Thymus (tissue), 14 donors: ENCODE results near the gene UCP1. TPM values are rescaled to one million over a fixed set of nuclear protein-coding genes. Genes with fewer than 3 reads are reported as not detected.

Source experiments
- DNase-seq, 9 donors: peaks; one replicate each; pipeline ENCODE4 v3.0.0-alpha.2; 2013; ENCODE audit warnings: low spot score in 9 of 9, low read depth in 6 of 9, missing footprints in 1 of 9
- H3K27ac ChIP-seq, 2 donors: one replicate each; pipeline ENCODE4 v1.5.1; 2013; ENCODE audit warnings: control low read depth in 1 of 2, low read depth in 1 of 2, low read length in 1 of 2, mild to moderate bottlenecking in 1 of 2, moderate library complexity in 1 of 2
- H3K27me3 ChIP-seq, 2 donors: one replicate each; pipeline ENCODE4 v1.5.1; 2013; ENCODE audit warnings: low read length in 1 of 2; ENCODE audit not compliant: control insufficient read depth in 2 of 2, insufficient read depth in 1 of 2
- H3K36me3 ChIP-seq, 2 donors: one replicate each; pipeline ENCODE4 v1.5.1; 2013; ENCODE audit warnings: low read length in 1 of 2, mild to moderate bottlenecking in 1 of 2, moderate library complexity in 1 of 2; ENCODE audit not compliant: control insufficient read depth in 2 of 2, insufficient read depth in 2 of 2
- H3K4me1 ChIP-seq, 2 donors: one replicate each; pipeline ENCODE4 v1.5.1; 2013; ENCODE audit warnings: low read length in 2 of 2; ENCODE audit not compliant: control insufficient read depth in 2 of 2, insufficient read depth in 2 of 2
- H3K4me3 ChIP-seq, 2 donors: one replicate each; pipeline ENCODE4 v1.5.1; 2013; ENCODE audit warnings: low read length in 2 of 2, control low read depth in 1 of 2, mild to moderate bottlenecking in 1 of 2
- H3K9me3 ChIP-seq, 2 donors: one replicate each; pipeline ENCODE4 v1.5.1; 2013; ENCODE audit warnings: low read length in 1 of 2, mild to moderate bottlenecking in 1 of 2; ENCODE audit not compliant: control insufficient read depth in 2 of 2, insufficient read depth in 1 of 2
- WGBS: extraction: QIAGEN DNeasy Blood & Tissue Kit; methylation state at CpG from one replicate; pipeline ENCODE4 v1.1.7; 2013; 5-methylcytosine and 5-hydroxymethylcytosine counted together
- long read RNA-seq, 10 donors: transcript quantifications; one replicate each; lab custom pipeline, GENCODE V29; 2026
- polyA plus RNA-seq: library from polyadenylated mRNA; stranded (reverse); fragments of 200-250 nt; gene quantifications from one replicate; pipeline ENCODE4 v1.2.3, GENCODE V29; 2013
- total RNA-seq: library from RNA; stranded (reverse); fragments of 120-200 nt; gene quantifications from one replicate; pipeline ENCODE4 v1.2.4, GENCODE V29; 2013
- donor health status: healthy.

UCP1 gene, protein sequence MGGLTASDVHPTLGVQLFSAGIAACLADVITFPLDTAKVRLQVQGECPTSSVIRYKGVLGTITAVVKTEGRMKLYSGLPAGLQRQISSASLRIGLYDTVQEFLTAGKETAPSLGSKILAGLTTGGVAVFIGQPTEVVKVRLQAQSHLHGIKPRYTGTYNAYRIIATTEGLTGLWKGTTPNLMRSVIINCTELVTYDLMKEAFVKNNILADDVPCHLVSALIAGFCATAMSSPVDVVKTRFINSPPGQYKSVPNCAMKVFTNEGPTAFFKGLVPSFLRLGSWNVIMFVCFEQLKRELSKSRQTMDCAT
- total RNA-seq (not detected), polyA plus RNA-seq (0.05 TPM)
- long read RNA-seq, donor 1 = 0 reads
- long read RNA-seq, donor 2 = 0 reads
- long read RNA-seq, donor 3 = 0 reads
- long read RNA-seq, donor 4 = 0 reads
- long read RNA-seq, donor 5 = 0 reads
- long read RNA-seq, donor 6 = 0 reads
- long read RNA-seq, donor 7 = 0 reads
- long read RNA-seq, donor 8 = 0 reads
- long read RNA-seq, donor 9 = 0 reads
- long read RNA-seq, donor 10 = 0 reads

DNA sequence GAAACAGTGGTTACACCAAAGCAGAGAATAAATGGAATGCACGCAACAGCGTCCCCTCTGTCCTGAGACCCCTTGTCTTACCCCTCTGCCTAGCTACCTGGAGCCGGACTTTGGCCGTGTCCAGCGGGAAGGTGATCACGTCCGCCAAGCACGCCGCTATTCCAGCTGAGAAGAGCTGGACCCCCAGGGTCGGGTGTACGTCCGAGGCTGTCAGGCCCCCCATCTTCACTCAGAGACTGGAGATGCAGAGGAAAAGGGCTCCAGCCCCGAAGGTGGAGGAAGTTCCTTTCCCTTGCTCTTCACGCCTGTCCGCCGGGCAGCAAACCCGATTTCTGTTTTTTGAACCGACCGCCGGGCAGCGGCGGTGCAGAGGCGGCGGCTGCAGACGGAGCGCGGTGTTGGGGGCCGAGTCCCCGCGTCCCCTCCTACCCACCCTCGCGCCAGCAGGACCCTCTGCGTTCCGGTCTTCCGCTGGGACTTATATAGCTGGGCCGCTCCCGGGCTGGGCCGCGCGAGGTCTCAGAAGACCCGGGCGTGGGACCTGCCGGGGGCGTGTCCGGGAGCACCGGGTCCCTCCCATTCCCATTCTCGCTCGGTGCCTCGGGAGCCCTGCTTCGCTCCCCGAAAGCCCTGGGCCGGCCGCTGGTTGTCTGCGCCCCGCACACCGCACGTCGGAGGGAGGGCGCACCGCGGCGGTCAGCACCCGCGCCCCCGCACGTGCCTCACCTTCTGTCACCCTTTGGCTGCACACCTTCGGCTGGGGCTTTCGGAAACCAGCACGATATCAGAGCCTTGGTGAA lies at the start of gene UCP1:
Gene UCP1 (minus strand): TSS at position 455 of the 800 bp plus-strand sequence. CDS start 232 bp downstream, at position 223.
- H3K27ac ChIP-seq = no peak within 1 kb of the TSS
- no peak for DNase-seq
- 3% methylated on average over 69 of the region's 69 CpGs for WGBS
- H3K27me3 ChIP-seq = peaks cover 38 to 74% of the 10 kb centered on the region in 2 donors
- no peaks in the 10 kb centered on the region for H3K36me3 ChIP-seq
- peaks cover 0 to 5% of the 10 kb centered on the region in 2 donors for H3K9me3 ChIP-seq
- peak within 1 kb of the TSS in 1 of 2 donors; percentile 33 for H3K4me3 ChIP-seq
- H3K4me1 ChIP-seq = peaks cover 3 to 13% of the 10 kb centered on the region in 2 donors

DNA sequence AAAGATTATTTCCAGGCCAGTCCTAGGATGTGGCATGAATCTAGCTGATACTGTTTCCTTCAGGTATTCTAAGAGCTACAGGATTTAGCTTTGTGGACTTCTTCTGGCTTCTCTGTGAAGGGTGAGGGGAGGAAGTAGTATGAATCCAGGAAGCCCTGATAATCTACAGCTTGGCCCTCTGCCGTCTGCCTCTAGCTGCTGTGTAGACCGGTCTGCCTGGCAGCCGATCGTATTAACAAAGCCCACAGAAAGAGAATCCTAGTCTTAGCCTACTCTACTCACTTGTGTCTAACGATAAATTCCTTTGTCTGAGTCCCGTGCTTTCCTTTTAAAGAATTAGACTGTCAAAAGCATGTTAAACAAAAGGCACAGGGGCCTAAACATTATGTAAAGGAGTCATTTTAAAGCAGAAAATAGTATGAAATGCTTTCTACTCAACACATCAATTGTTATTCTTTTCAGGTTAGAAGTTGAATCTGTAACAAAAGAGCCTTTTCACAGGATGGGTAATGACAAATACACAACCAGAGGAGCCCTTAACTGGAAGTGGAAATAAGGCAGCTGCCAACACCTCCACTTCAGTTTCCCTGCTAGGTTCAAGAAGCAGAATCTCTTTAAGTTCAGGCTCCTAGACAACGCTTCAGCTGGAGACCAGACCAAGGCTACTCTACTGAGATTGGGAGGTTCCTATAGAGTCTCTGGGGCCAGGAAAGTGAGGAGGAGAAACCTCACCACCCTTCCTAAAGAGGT lies 48.9 kb upstream of the UCP1 start:
- no peak for DNase-seq
- WGBS = 76% methylated on average over 7 of the region's 7 CpGs
- H3K27ac ChIP-seq = no peak overlapping the region
- H3K9me3 ChIP-seq = no peaks in the 10 kb centered on the region
- H3K4me3 ChIP-seq = no peak overlapping the region
- no peaks in the 10 kb centered on the region for H3K27me3 ChIP-seq
- H3K4me1 ChIP-seq = no peaks in the 10 kb centered on the region
- H3K36me3 ChIP-seq = no peaks in the 10 kb centered on the region

DNA sequence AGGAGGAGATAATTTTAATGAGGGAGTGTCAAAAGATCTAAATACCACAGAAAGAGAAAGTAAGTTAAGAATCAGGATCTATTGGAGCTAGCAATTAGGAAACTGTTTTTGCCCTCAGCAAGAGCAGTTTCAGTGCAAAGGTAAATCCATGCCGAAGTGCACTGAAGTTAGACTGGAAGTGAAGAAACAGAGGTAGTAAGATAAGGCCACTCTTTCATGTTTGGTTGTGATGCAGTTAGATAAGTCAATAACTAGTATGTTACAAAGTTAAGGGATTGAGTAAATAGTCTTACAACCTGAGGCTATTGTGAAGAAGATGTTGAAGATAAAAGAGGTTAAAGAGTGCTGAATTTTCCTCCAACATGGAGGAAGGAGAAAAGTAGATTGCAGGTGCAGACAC lies 46.7 kb upstream of the UCP1 start:
- H3K9me3 ChIP-seq = no peaks in the 10 kb centered on the region
- WGBS = 89% methylated on average over 1 of the region's 1 CpG

DNA sequence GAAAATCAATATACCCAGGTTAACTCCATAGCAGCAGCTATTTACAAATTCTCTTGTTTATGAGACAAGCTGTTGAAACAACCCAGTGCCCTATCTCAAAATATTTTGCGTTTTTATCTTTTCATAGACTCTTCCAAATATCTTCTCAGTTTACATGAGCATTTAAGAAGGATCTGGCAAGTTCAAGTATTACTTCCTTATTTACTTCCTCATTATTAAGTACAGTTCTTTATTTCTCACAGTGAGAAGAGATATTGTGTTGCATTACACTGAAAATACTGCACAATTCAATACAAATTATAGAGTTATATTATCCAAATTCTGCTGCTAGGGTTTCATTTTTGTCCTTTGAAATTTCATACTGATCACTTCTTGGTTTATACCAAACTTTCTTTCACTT lies 43.6 kb upstream of the UCP1 start:
- no peak for DNase-seq
- Histone ChIP-seq H3K27me3 (no peaks in the 10 kb centered on the region), H3K9me3 (no peaks in the 10 kb centered on the region), H3K27ac (no peak overlapping the region), H3K4me3 (no peak overlapping the region), H3K4me1 (no peaks in the 10 kb centered on the region), H3K36me3 (no peaks in the 10 kb centered on the region)
- WGBS = 62% methylated on average over 1 of the region's 1 CpG

More for the DNA sequence above, 46.7 kb upstream of the UCP1 start:
- no peak overlapping the region for H3K27ac ChIP-seq
- no peaks in the 10 kb centered on the region for H3K36me3 ChIP-seq
- DNase-seq = no peak
- no peak overlapping the region for H3K4me3 ChIP-seq
- no peaks in the 10 kb centered on the region for H3K4me1 ChIP-seq
- no peaks in the 10 kb centered on the region for H3K27me3 ChIP-seq

DNA sequence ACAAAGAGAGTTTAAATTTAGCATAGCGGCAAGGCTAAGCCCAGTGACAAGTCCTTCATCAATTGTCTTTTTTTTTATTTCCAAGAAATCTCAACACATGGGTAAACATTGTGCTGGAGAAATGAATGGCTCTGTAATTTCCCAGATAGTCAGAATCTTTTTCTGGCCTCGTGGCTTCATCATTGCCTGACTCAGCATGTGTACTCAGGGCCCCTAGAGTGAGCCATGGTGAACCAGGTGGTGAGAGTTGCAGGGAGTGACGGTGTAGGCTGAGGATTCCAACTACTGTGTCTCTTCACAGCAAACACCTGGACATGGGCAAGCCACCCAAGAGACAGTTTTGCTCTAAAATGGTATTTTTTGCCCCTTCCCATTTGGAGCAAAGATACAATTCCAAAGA lies 43.1 kb upstream of the UCP1 start:
- Histone ChIP-seq H3K27ac (no peak overlapping the region), H3K27me3 (no peaks in the 10 kb centered on the region), H3K9me3 (no peaks in the 10 kb centered on the region), H3K4me3 (no peak overlapping the region), H3K36me3 (no peaks in the 10 kb centered on the region), H3K4me1 (no peaks in the 10 kb centered on the region)
- no peak for DNase-seq
- WGBS = 72% methylated on average over 3 of the region's 3 CpGs

DNA sequence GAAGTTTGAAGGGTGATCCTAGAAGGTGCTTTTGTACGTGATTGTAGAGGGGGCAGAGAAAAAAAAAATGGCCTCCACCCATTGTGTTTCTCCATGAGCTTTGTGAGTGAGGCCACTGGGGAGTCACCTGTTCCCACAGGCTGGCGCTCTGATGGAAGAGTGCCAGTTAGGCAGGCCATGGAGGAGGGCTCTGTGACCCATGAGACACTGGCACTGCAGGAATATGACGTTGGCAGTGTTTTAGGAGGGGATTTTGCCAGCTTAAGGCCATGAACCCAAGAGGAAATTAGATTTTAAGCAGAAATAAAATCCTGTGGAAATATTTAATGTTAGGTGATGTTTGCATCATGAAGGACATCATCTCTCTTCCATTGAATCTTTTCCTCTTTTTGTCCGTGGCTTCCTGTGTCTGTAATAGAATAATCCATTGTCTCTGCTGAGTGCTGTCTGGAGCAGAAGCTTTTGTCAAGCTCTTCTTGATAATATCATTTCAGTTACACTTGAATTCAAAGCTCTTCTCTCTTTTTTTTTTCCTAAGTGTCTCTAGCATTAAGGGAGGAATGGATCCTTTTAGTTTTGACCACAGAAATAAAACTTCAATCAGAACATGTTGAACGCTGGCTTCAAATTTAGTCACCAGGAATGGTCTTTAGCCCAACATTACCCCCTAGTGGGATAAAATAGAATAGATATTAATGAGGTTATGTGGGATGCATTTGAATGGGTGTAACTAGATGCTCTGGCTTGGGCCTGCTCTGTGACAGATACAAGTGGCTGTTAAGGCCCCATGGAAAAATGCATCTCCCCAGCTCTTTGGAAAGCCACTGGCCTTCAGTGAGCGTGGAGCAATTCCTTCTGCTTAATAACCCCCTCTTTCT lies 41.0 kb upstream of the UCP1 start:
- DNase-seq = peak in 6 of 9 donors; percentile 4 to 57 (median 25)
- Histone ChIP-seq H3K27ac (no peak overlapping the region), H3K4me3 (no peak overlapping the region), H3K27me3 (no peaks in the 10 kb centered on the region), H3K4me1 (no peaks in the 10 kb centered on the region), H3K36me3 (no peaks in the 10 kb centered on the region), H3K9me3 (no peaks in the 10 kb centered on the region)
- 64% methylated on average over 6 of the region's 6 CpGs for WGBS

DNA sequence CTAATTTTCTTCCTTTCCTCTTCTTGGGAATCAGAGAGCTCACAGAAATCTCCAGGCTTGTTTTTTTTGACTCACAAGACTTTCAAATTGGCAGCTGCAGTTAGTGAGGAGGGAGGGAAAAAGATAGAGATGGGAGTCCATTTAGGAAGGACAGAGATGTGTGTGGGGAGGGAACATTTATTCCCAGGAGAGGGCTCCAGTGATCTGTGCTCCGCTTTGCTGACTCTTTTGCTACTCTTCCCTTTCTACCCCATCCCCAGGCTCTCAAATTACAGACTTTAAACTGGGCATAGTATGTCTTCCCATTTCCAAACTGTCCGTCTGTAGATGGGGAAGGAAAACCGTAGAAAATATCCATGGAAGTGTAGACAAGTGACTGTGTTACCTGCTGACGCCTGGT lies 39.1 kb upstream of the UCP1 start:
- no peak for DNase-seq
- Histone ChIP-seq H3K4me1 (no peaks in the 10 kb centered on the region), H3K27ac (no peak overlapping the region), H3K36me3 (no peaks in the 10 kb centered on the region), H3K9me3 (no peaks in the 10 kb centered on the region), H3K27me3 (no peaks in the 10 kb centered on the region), H3K4me3 (no peak overlapping the region)
- 95% methylated on average over 4 of the region's 4 CpGs for WGBS

DNA sequence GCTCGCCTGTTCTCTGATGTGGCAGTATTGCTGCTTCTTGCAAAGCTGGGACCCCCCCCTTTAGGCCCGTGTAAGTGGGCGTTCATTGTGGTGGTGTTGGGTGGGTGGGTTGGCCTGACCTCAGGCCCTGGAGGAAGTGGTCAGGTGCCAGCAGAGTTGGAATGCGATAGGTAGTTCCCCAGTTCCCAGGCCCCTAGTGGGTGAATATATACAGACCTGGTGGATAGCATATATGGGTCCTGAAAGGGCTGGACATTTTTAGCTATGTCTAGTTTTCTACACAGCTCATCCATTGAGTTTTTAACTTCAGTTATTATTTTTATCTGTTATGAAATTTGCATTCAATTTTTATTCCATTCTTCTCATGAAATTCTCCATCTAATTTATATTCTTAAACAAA lies 35.8 kb upstream of the UCP1 start:
- H3K36me3 ChIP-seq = no peaks in the 10 kb centered on the region
- no peaks in the 10 kb centered on the region for H3K4me1 ChIP-seq
- no peaks in the 10 kb centered on the region for H3K9me3 ChIP-seq
- DNase-seq = no peak
- no peaks in the 10 kb centered on the region for H3K27me3 ChIP-seq
- H3K4me3 ChIP-seq = no peak overlapping the region
- H3K27ac ChIP-seq = no peak overlapping the region
- 81% methylated on average over 4 of the region's 4 CpGs for WGBS
